ENCODE measurements around the gene RNF144B. TPM values are rescaled to one million over a fixed set of nuclear protein-coding genes. Genes with fewer than 3 reads are reported as not detected.

The RNF144B gene
- total RNA-seq, 1 experiment from 2014 or later, result 12.1 TPM

DNA sequence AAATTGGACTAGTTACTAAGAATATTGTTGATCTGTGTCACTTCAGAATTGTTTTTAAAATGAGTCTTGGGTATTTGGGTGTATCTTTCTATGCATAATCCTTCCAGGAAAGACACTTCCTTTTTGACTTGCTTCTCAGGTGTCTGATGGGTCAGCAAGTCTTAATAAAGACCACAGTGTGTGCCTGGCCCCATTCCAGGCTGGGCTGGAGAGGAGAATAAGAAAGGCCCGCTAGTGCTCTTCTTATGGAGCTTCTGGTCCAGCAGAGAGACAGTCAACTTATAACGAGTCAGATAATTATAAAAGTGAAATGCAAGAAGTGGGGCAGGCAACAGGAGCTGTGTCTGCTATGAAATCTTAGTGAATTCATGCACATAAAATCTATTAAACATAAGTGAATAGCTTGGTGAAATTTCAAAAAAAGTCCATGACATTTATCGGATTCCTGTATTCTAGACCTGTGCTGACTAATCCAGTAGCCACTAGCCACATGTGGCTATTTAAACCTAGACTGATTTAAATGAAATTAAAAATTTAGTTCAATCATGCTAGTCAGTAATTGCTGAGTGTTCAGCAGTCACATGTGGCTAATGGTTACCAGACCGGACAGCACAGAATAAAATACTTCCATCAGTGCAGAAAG lies 42.6 kb downstream of the RNF144B start:
- Mint-ChIP-seq H3K27ac (ENCODE audit: unreplicated experiment) (no peak overlapping the region), H3K4me3 (ENCODE audit: low read depth, unreplicated experiment) (no peak overlapping the region), H3K36me3 (ENCODE audit: insufficient read depth, unreplicated experiment) (no peaks in the 10 kb centered on the region), H3K27me3 (ENCODE audit: unreplicated experiment) (no peaks in the 10 kb centered on the region), H3K4me1 (ENCODE audit: low read depth, unreplicated experiment) (peaks cover 57% of the 10 kb centered on the region), H3K9me3 (ENCODE audit: low read depth, unreplicated experiment) (no peaks in the 10 kb centered on the region)
- BruUV-seq (replicated peaks), result no TSS peak
- CTCF ChIA-PET, result no interaction called here
- no peak for DNase-seq
- intact Hi-C loops (cut with micrococcal nuclease; ENCODE audit: unreplicated experiment), result no loop called here
- TF ChIP-seq, protein P1, sequence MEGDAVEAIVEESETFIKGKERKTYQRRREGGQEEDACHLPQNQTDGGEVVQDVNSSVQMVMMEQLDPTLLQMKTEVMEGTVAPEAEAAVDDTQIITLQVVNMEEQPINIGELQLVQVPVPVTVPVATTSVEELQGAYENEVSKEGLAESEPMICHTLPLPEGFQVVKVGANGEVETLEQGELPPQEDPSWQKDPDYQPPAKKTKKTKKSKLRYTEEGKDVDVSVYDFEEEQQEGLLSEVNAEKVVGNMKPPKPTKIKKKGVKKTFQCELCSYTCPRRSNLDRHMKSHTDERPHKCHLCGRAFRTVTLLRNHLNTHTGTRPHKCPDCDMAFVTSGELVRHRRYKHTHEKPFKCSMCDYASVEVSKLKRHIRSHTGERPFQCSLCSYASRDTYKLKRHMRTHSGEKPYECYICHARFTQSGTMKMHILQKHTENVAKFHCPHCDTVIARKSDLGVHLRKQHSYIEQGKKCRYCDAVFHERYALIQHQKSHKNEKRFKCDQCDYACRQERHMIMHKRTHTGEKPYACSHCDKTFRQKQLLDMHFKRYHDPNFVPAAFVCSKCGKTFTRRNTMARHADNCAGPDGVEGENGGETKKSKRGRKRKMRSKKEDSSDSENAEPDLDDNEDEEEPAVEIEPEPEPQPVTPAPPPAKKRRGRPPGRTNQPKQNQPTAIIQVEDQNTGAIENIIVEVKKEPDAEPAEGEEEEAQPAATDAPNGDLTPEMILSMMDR (IDR thresholded peaks at IDR 0.05; ENCODE audit: unreplicated experiment), result no peak

- Mint-ChIP-seq H3K27me3 (ENCODE audit: unreplicated experiment) (no peaks in the 10 kb centered on the region), H3K36me3 (ENCODE audit: insufficient read depth, unreplicated experiment) (no peaks in the 10 kb centered on the region), H3K9me3 (ENCODE audit: low read depth, unreplicated experiment) (no peaks in the 10 kb centered on the region), H3K4me3 (ENCODE audit: low read depth, unreplicated experiment) (no peak overlapping the region), H3K27ac (ENCODE audit: unreplicated experiment) (no peak overlapping the region), H3K4me1 (ENCODE audit: low read depth, unreplicated experiment) (peaks cover 43% of the 10 kb centered on the region)
- BruUV-seq (replicated peaks), result no TSS peak
- CTCF ChIA-PET, result no interaction called here
- intact Hi-C loops (cut with micrococcal nuclease; ENCODE audit: unreplicated experiment), result no loop called here
- DNase-seq, result no peak
- TF ChIP-seq, protein P1 (IDR thresholded peaks at IDR 0.05; ENCODE audit: unreplicated experiment), result no peak
These were observed 44.4 kb downstream of the RNF144B start for GRCh38 chr6:18431581-18431980.

- intact Hi-C loops (cut with micrococcal nuclease; ENCODE audit: unreplicated experiment), result no loop called here
- no peaks in the 10 kb centered on the region for H3K27me3 Mint-ChIP-seq (ENCODE audit: unreplicated experiment)
- peak overlapping the region; percentile 23 for H3K27ac Mint-ChIP-seq (ENCODE audit: unreplicated experiment)
- CTCF ChIA-PET, result no interaction called here
- TF ChIP-seq, protein P1 (IDR thresholded peaks at IDR 0.05; ENCODE audit: unreplicated experiment), result no peak
- BruUV-seq (replicated peaks), result no TSS peak
- no peak for DNase-seq
- H3K4me3 Mint-ChIP-seq (ENCODE audit: low read depth, unreplicated experiment), result no peak overlapping the region
- H3K36me3 Mint-ChIP-seq (ENCODE audit: insufficient read depth, unreplicated experiment), result no peaks in the 10 kb centered on the region
- H3K4me1 Mint-ChIP-seq (ENCODE audit: low read depth, unreplicated experiment), result peaks cover 38% of the 10 kb centered on the region
- no peaks in the 10 kb centered on the region for H3K9me3 Mint-ChIP-seq (ENCODE audit: low read depth, unreplicated experiment)
These were observed 45.0 kb downstream of the RNF144B start for GRCh38 chr6:18432180-18432579.

- intact Hi-C loops (cut with micrococcal nuclease; ENCODE audit: unreplicated experiment), result no loop called here
- Mint-ChIP-seq H3K27me3 (ENCODE audit: unreplicated experiment) (no peaks in the 10 kb centered on the region), H3K27ac (ENCODE audit: unreplicated experiment) (peak overlapping the region; percentile 23), H3K36me3 (ENCODE audit: insufficient read depth, unreplicated experiment) (no peaks in the 10 kb centered on the region), H3K4me1 (ENCODE audit: low read depth, unreplicated experiment) (peaks cover 38% of the 10 kb centered on the region), H3K4me3 (ENCODE audit: low read depth, unreplicated experiment) (no peak overlapping the region), H3K9me3 (ENCODE audit: low read depth, unreplicated experiment) (no peaks in the 10 kb centered on the region)
- CTCF ChIA-PET, result no interaction called here
- no peak for DNase-seq
- no TSS peak for BruUV-seq (replicated peaks)
- TF ChIP-seq, protein P1 (IDR thresholded peaks at IDR 0.05; ENCODE audit: unreplicated experiment), result no peak
These were observed 45.5 kb downstream of the RNF144B start for GRCh38 chr6:18432619-18433018.

All from Calu3 (cell line).